HUDEP-2 (cell line): ENCODE measurements around the gene KHDC1.
A peak's percentile ranks its signal among the peaks of the same experiment; 100 is the strongest.
"Not testable (repeated sequence)": the region's sequence is repeated elsewhere in the genome, so short reads cannot be mapped to it uniquely, and the experiment has no call there.

Source experiments
- DNase-seq, 76 experiments: peaks; one replicate each; lab custom pipeline; 2025; ENCODE audit not compliant: unreplicated experiment in 76 of 76; lab: John Stamatoyannopoulos, UW

KHDC1 gene, protein sequence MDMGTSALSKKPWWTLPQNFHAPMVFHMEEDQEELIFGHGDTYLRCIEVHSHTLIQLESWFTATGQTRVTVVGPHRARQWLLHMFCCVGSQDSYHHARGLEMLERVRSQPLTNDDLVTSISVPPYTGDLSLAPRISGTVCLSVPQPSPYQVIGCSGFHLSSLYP

DNA sequence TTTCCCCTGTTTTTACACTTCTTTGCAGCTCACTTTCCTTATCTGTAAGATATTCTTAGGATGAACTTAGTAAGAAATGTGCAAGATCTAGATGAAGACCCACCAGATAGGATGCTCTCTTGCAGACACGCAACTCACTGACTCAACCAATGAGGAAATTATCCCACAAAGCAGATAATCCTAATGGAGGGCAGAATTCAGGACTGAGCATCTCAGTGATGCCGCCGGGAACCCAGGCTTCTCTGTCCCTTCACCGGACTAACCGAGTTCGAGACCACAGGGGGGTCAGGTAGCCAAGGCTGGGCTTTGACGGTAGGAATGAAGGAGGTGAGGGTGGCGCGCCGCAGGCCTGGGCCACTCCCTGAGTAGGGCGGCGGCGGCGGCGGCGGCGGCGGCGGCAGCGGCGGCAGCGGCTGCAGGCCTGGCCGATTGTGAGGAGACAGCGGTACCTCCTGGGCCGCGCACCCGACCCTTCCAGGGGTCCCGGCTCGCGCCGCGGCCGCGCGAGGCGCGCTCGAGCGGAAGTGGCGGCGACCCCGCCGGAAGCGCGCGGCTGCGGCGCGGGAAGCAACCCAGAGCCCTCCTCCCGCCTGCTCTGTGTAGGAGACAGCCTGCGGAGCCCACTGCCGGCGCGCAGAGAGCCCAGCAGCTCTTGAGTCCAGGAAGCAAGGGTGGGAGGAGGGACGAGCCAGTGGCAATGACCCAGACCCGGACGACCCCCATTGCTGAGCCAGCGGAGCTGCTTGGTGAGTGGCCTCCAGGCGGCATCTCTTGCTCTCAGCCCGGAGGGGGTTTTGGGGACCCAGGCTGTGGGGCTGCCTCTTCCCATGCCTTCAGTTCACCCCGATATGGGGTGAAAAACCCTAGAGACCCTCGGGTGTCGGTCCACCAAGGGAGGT lies at the start of gene KHDC1:
Gene KHDC1 (minus strand): TSS at position 526 of the 899 bp plus-strand sequence. CDS start 20,679 bp downstream, outside the sequence.
- peak in 55 of 76 experiments; percentile 9 to 66 (median 44) for DNase-seq

DNA sequence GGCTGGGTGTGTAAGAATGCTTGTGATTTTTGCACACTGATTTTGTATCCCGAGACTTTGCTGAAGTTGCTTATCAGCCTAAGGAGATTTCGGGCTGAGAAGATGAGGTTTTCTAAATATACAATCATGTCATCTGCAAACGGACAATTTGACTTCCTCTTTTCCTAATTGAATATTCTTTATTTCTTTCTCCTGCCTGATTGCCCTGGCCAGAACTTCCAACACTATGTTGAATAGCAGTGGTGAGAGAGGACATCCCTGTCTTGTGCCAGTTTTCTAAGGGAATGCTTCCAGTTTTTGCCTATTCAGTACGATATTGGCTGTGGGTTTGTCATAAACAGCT lies 47.5 kb upstream of the KHDC1 start:
- DNase-seq = not testable (repeated sequence)

DNA sequence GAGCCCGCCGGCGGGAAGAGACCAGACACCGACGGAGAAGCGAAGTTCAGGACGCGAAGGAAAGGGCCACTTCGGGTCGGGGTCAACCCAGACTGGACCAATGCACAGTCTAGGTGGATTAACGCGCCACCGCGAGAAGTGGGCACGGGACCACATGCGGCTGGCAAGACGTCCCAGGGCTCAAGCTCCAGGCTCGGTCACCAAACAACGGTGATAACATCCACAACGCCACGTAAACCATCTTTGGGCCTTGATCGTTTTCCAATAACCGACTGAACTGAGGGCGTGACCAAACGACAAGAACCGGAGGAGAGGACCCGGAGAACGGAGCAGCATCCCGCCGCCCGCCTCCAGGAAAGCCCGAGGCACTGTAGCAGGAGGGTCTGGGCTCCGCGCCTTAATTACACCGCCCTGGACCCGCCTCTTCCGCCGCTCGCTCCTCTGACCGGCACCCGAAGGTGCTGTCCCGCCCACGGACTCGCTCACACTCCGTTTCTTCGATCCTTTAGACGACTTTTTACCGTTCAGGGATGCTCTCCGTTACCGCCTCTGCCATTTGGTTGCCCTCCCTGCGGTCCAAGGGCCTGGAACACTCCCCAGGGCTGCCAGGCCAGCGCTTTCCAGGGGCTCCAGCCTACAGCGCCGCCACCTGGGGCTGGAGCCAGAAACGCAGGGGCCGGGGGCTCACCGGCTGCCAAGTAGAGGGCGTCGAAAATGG lies 46.9 kb upstream of the KHDC1 start:
- peak in 61 of 76 experiments; percentile 24 to 80 (median 56) for DNase-seq

DNA sequence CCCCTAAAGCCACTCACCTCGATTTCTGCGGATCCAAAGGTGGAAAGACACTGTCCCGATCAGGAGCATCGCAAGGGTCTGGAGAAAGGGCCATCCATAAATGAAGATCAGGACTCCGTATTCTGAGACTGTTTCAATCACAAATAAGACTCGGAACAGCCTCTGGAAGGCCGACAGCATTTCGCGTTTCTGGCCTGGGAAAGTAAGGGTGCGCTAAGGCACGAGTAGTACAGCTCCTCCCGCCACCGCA lies 46.5 kb upstream of the KHDC1 start:
- DNase-seq = peak in 6 of 76 experiments; percentile 24 to 67 (median 54)

DNA sequence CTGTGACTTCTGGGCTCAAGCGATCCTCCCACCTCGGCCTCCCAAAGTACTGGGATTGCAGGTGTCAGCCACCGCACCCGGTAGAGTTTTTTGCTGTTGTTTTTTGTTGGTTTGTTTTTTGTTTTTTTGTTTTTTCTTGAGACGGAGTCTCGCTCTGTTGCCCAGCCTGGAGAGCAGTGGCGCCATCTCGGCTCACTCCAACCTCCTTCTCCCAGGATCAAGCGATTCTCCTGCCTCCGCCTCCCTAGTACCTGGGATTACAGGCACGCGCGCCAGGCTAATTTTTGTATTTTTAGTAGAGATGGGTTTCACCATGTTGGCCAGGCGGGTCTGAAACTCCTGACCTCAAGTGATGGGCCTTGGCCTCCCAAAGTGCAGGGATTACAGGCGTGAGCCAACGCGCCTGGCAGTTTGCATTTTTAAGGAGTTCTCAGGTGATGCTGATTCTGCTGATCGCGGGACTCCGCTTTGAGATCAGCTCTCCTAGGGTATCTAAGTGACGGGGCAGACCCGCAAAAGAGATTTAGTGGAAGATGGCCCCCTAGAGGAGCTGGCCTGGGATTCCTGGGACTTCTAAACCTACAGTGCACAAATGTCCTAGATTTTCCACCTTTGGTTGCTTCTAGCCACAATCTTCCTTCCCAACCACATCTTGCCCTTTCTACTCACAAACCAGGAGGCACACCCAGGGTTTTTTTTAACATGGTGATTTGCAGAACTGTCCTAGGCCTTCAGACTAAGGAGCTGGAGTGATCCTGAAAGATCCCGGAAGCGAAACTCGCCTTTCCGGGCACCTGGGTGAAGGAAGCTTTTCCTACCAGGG lies 45.9 kb upstream of the KHDC1 start:
- peak in 4 of 76 experiments; percentile 6 to 39 (median 16) for DNase-seq

DNA sequence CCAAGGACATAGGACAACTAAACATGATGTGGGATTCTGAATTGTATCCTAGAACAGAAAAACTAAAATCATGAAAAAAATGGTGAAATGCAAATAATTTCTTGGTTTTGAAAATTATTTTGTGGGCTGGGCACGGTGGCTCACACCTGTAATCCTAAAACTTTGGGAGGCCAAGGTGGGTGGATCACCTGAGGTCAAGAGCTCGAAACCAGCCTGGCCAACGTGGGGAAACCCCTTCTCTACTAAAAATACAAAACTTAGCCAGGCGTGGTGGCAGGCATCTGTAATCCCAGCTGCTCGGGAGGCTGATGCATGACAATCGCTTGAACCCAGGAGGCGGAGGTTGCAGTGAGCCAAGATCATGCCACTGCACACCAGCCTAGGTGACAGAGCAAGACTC lies 40.8 kb upstream of the KHDC1 start:
- DNase-seq = not testable (repeated sequence)

DNA sequence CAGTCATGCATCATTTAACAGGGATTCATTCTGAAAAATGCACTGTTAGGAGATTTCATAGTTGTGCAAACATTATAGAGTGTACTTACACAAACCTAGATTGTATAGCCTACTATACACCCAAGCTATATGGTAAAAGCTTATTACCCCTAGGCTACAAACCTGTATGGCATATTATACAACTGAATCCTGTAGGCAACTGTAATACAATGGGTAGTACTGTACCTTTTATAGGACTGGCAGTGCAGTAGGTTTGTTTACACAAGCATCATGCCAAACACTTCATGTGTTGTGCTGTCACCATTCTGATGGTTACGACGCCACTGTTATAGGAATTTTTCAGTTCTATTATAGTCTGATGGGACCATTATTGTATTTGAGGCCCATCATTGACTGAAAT lies 39.3 kb upstream of the KHDC1 start:
- no peak for DNase-seq

DNA sequence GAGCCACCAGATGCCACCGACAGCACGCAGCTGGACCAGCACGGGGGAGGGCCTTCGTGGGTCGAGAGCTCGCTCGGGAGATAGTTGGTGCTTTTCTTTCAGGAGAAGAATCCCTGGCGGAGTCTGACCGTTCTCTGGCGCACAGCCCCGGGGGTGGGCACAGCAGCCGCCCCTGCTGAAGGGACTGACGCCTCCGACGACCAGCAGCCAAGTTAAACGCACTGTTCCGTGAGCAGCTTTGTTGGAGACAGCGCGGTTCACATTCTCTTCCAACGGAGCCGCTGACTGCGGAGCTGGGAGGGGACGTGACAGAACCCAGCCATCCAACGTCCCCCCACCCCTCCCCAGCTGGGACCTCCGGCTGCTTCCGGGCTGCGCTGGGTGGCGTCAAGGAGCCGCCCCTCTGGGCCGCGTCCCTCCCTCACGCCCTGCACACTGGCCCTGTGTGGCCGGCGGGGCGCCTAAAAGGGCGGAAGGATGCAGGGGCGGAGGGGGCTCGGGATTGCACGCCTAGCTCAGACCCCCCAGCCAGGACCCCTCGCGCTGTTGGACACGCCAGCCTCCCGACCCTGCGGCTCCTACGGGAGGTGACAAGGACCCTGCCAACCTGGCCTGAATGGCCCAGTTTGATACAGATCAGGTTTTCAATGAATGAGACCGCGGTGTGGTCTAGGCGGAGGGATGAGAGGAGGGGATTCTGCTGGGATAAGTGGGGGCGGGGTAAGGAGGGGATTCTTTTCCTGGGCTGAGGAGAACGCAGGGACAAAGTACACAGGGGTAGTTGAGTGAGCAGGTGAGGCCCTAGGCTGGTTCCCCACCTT lies 36.4 kb upstream of the KHDC1 start:
- DNase-seq = no peak

DNA sequence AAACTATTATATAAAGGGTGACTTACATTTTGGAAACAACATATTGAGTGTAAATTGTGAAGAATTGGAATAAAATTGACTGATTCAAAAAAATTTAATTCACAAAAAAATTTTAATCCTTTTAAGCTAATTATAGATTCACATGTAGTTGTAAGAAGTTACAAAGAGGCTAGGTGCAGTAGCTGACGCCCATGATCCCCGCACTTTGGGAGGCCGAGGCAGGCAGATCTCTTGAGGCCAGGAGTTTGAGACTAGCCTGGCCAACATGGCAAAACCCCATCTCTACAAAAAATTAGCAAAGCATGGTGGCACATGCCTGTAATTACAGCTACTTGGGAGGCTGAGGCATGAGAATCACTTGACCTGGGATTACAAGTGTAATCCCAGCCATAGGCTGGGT lies 30.3 kb upstream of the KHDC1 start:
- no peak for DNase-seq

DNA sequence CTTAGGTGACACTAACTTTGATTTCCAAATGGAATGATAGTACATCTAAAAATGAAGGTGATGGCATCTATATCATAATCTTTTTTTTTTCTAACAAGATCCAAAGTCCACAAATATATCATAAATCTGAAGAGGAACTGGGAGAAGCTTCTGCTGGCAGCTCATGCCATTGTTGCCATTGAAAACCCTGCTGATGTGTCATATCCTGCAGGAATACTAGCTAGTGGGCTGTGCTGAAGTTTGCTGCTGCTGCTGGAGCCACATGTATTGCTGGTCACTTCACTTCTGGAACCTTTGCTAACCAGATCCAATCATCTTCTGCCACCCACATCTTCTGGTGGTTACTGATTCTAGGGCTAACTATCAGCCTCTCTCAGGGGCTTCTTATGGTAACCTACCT lies 27.4 kb upstream of the KHDC1 start:
- DNase-seq = no peak

DNA sequence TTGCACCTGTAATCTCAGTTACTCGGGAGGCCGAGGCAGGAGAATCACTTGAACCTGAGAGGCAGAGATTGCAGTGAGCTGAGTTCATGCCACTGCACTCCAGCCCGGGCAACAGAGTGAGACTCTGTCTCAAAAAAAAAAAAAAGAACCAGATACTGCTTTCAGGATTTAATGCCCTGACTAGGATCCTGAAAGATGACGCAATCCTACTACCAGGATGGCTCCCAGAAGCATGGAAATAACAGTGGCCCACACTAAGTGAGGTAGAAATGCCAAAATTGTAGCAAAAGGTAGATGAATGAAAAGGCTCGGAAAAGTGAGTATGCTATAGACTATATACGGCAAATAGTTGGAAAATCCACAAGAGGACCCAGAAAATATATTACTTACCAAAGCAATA lies 23.8 kb upstream of the KHDC1 start:
- no peak for DNase-seq

DNA sequence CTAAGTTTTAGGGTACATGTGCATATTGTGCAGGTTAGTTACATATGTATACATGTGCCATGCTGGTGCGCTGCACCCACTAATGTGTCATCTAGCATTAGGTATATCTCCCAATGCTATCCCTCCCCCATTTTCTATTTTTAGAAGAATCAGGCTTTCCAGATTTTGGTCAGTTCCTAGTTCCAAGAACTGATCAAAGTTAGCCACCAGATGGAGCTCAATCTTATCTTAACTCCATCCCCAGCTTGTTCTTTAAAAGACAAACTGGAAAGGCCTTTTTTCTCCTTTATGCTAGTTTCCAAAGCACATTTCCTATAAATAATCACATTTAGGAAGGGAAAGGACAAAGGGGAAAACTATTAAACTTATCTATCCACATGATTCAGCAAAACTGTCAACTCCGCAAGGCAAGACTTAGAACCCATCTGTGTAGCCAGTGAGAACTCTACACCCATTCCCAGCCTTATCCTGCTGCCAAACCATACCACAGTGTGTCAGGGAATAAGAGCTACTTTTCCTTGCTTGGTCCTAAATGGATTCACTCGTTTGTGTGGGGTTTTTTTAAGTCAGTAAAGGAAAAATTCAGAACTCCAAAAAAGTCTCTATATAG lies 22.8 kb upstream of the KHDC1 start:
- DNase-seq = peak in 20 of 76 experiments; percentile 9 to 63 (median 33)

DNA sequence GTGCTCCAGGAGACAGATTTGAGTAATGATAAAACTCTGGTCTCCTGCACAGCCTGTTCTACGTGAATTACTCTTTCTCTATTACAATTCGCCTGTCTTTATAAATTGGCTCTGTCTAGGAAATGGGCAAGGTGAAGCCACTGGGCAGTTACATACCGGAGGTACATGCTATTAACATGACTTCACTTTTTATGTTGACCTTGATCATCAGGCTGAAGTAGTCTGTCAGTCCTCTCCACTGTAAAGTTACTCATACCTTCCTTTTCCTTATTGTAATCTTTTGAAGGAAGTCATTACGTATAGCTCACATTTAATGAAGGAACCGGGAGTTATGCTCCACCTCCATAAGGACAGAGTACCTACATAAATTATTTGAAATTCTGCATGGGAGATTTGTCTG lies 19.9 kb upstream of the KHDC1 start:
- DNase-seq = no peak

DNA sequence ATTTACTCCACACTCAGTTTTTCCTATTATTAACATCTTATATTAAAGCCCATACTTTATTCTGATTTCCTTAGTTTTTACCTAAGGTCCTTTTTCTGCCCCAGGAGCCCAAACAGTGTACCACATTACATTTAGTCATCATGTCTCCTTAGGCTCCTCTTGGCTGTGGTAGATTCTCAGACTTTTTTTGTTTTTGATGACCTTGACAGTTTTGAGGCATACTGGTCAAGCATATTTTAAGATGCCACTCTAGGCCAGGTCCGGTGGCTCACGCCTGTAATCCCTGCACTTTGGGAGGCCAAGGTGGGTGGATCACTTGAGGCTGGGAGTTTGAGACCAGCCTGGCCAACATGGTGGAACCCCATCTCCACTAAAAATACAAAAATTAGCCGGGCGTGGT lies 18.7 kb upstream of the KHDC1 start:
- not testable (repeated sequence) for DNase-seq

DNA sequence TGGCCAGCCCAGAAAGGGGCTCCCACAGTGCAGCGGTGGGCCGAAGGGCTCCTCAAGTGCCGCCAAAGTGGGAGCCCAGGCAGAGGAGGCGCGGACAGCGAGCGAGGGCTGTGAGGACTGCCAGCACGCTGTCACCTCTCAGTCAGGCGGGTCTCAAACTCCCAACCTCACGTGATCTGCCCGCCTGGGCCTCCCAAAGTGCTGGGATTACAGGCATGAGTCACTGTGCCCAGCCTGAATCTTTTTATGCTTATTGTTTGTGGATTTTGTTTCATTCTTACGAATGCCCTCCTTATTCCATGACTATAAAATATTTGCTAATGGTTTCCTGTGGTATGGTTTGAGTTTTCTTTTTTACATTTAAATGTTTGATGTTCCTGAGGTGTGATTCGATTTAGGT lies 6.3 kb upstream of the KHDC1 start:
- DNase-seq = not testable (repeated sequence)

DNA sequence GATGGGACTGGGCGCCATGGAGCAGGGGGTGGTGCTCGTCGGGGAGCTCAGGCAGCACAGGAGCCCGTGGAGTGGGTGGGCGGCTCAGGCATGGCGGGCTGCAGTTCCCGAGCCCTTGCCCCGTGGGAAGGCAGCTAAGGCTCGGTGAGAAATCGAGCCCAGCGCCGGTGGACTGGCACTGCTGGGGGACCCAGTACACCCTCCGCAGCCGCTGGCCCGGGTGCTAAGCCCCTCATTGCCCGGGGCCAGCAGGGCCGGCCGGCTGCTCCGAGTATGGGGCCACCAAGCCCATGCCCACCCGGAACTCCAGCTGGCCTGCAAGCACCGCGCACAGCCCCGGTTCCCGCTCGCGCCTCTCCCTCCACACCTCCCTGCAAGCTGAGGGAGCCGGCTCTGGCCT lies 5.9 kb upstream of the KHDC1 start:
- not testable (repeated sequence) for DNase-seq

DNA sequence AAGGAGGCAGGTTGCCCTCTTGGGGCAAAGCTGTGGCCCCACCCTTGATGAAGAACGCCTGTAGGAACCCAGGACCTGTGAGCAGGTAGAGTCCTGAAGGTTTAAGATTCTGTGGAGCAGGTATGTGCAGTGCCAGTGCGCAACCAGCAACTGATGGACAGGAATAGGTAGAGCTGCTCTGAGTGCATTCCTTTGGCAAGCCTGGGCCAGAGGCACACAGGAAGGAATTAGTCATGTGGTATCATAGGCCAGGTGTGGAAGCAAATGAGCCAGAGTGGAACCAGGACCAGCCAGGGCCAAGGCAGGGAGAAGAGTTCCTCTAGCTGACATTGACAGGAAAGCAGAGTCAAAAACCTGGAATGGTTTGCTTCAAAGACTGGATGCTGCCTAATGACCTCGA lies 1.4 kb upstream of the KHDC1 start:
- no peak for DNase-seq

DNA sequence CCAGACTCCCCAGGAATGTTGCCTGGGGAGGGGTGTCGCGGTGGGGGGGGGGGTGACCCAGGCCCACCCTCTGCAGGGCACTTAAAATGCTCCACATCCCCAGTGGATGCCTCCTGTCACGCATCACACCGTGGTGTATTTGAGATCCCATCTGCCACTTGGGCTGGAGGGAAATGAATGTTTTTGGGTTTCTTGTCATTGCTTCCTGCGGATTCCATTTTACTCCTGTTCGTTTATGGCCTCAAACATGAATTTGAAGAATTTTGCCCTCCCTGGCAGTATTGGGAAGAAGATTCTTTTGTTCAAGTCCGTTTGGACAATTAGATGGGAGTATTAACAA lies 544 bp upstream of the KHDC1 start:
- no peak for DNase-seq

DNA sequence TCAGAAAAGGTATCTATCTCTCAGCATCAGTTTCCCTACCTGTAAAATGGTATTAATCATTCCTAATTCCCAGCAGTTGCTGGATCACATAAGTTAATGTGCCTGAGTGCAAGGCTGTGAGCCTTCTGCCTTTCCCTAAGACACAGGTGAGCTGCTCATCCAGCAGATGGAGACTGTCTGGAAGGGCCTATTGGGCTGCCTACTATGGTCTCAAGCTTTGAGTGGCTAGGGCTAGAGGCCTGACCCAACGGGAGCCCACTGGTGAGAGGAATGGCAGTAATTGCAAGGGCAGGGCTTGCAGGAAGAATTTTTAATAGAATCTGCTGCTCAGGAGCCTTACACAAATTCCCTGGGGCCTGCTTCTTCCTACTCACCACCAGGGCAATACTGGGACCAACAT lies 4.3 kb downstream of the KHDC1 start:
- DNase-seq = no peak

DNA sequence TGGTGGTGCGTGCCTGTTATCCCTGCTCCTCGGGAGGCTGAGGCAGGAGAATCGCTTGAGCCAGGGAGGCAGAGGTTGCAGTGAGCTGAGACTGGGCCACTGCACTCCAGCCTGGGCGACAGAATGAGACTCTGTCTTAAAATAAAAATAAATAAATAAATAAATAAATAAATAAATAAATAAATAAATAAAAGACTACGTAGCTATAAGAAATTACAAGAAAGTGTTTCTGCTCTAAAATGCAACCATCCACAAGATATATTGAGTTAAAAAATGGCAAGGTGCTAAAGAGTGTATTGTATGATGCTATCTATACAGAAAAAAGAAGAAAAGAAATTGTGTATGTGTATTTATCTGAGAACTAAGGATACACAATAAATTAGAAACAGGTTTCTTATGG lies 8.7 kb downstream of the KHDC1 start:
- DNase-seq = not testable (repeated sequence)
